ENCODE data around the gene LMAN1.

- TF ChIP-seq POLR2A (IDR thresholded peaks at IDR 0.05) (no peak), CTCF (IDR thresholded peaks at IDR 0.05) (no peak)
These were observed 47.4 kb downstream of the LMAN1 start for GRCh38 chr18:59311631-59312030.

All from thyroid gland (tissue), 4 donors.